Measurements from ENCODE around the gene ESYT2. TPM values are rescaled to one million over a fixed set of nuclear protein-coding genes. Genes with fewer than 3 reads are reported as not detected.

Gene ESYT2
- total and polyA plus RNA-seq, 7 donors = 27.5 to 63.4 (median 44.0) TPM

DNA sequence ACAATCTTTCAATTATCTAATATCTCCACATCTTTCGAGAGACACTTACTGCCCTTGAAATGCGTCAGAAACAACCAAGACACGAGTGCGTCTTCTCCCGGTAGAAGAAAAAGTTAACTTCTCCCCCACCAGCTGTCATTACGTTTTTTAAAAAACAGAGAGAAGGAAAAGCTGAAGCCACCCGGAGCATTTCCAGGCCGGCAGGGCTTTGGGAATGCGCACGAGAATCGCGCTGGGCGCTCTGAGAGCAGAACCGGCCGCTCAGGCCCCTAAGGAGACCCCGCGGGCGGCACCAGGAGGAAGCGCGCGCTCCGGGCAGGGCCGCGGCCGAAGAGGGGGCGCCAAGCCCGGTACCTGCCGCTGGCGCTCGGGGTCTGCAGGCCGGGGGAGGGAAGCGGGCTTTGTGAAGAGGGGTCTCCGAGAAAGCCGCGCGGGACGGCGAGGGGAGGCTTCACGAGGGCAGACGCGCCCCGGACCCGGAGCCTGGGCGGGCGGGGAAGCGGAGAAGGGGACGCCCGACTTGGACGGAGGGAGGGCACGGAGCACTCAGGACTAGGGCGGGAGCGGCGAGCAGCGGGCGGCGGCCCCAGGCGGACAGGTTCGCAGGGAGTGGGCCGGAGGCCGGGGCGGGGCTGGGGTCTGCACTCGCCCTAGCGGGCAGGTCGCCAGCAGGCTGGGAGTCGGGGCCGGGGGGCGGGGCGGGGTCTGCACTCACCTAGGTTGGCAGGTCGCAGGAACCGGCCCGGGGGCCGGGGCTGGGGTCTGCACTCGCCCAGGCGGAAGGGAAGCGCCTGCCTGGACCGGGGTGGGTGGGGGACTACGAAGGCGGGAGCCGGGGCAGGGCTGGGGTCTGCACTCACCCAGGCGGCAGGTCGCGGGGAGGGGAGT lies 932 bp downstream of the ESYT2 start:
- peak overlapping the region; percentile 85 for H3K4me3 ChIP-seq
- peaks cover 23% of the 10 kb centered on the region for H3K4me1 ChIP-seq
- TF ChIP-seq, protein P1, sequence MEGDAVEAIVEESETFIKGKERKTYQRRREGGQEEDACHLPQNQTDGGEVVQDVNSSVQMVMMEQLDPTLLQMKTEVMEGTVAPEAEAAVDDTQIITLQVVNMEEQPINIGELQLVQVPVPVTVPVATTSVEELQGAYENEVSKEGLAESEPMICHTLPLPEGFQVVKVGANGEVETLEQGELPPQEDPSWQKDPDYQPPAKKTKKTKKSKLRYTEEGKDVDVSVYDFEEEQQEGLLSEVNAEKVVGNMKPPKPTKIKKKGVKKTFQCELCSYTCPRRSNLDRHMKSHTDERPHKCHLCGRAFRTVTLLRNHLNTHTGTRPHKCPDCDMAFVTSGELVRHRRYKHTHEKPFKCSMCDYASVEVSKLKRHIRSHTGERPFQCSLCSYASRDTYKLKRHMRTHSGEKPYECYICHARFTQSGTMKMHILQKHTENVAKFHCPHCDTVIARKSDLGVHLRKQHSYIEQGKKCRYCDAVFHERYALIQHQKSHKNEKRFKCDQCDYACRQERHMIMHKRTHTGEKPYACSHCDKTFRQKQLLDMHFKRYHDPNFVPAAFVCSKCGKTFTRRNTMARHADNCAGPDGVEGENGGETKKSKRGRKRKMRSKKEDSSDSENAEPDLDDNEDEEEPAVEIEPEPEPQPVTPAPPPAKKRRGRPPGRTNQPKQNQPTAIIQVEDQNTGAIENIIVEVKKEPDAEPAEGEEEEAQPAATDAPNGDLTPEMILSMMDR (IDR thresholded peaks at IDR 0.05) = no peak
- intact Hi-C loops (cut with DNase I) = loop anchor here in 1 of 2 donors (2.0 to 5.0 kb wide), 2 partner anchors 34 to 46 kb away; no protein-coding TSS in a partner anchor
- H3K27me3 ChIP-seq (ENCODE audit: insufficient read depth in 3 of 3, low read length in 2 of 3) = no peaks in the 10 kb centered on the region
- ATAC-seq (peak; percentile 17 to 42 (median 32)), DNase-seq (peak; percentile 58 to 76)
- H3K27ac ChIP-seq = peak overlapping the region; percentile 99
- no peaks in the 10 kb centered on the region for H3K9me3 ChIP-seq
- peaks cover 0 to 12% of the 10 kb centered on the region in 2 donors for H3K36me3 ChIP-seq (ENCODE audit: insufficient read depth in 1 of 2, low read depth in 1 of 2)
- 1 to 2% (median 2%) methylated on average over 66 to 82 of the region's 82 CpGs for WGBS, 3 donors

DNA sequence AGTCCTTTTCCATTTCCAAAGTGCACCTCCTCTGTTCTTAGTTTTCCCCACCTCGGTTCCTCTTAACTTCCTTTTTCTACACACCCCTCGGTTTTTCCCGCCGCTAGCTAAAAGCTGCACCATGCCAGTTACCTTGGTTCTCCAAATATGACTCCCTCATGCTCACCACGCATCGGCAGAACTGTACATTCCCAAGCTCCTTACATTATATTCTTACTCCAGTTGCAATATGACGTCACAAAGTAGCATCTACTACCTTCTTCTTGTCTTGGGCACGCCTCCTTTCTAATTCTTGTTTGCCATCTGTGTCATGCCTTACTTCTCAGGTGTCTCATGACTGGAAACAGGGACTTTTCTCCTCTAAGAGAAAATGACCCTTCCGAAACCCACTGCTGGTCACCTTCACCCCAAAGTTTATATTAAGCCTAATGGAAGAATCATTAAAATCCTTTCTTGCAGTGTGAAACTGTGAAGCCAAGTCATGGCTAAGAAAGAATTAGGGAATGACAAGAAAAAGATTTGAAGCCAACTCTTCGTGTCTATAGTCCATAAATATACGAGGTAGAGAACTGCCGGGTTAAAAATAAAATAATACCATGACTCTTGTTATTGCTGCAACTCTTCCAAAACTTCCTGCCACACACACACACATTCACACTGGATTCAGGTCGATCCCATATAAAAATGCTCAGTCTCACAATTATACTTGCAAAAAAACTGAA lies 1.7 kb downstream of the ESYT2 start:
- H3K4me1 ChIP-seq = peaks cover 23% of the 10 kb centered on the region
- H3K9me3 ChIP-seq = no peaks in the 10 kb centered on the region
- intact Hi-C loops (cut with DNase I) = loop anchor here in 1 of 2 donors (2.0 to 5.0 kb wide), 2 partner anchors 35 to 45 kb away; no protein-coding TSS in a partner anchor
- 29 to 40% (median 34%) methylated on average over 13 of the region's 13 CpGs for WGBS, 3 donors
- H3K27me3 ChIP-seq (ENCODE audit: insufficient read depth in 3 of 3, low read length in 2 of 3) = no peaks in the 10 kb centered on the region
- peak overlapping the region; percentile 85 for H3K4me3 ChIP-seq
- peak overlapping the region; percentile 99 for H3K27ac ChIP-seq
- peaks cover 0 to 12% of the 10 kb centered on the region in 2 donors for H3K36me3 ChIP-seq (ENCODE audit: insufficient read depth in 1 of 2, low read depth in 1 of 2)
- DNase-seq = no peak
- ATAC-seq = no peak
- TF ChIP-seq, protein P1 (IDR thresholded peaks at IDR 0.05) = no peak

DNA sequence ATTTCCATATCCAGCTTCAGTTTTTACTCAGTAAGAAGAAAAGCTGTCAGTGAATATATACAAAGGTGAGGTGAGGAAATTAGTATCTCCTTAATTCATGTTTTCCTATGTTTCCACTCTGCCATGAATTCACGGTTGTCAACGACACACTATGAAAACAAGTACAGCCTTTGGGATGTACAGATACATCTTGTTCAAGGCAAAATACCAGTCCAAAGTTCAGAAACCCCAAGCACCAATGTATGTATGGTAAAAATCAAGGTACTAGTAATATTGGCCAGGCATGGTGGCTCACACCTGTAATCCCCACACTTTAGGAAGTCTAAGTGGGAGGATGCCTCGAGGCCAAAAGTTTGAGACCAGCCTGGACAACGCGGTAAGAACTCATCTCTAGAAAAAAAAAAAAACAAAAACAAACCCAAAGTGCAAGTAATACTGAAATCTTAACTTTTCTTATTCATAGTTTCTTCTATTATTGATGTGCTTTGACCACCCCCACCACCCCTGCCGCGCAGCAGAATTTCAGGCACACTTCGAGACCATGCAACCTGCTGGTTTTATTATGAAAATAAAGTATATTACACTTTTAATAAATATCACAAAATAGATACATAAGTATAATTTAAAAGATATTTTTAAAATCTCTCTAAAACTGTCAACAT lies 3.5 kb downstream of the ESYT2 start:
- no peak for ATAC-seq
- Histone ChIP-seq H3K4me1 (peaks cover 37% of the 10 kb centered on the region), H3K27ac (no peak overlapping the region), H3K36me3 (ENCODE audit: insufficient read depth in 1 of 2, low read depth in 1 of 2) (peaks cover 0 to 12% of the 10 kb centered on the region in 2 donors), H3K9me3 (no peaks in the 10 kb centered on the region), H3K4me3 (no peak overlapping the region), H3K27me3 (ENCODE audit: insufficient read depth in 3 of 3, low read length in 2 of 3) (no peaks in the 10 kb centered on the region)
- DNase-seq = no peak
- TF ChIP-seq, protein P1 (IDR thresholded peaks at IDR 0.05) = no peak
- 94 to 96% (median 96%) methylated on average over 8 of the region's 8 CpGs for WGBS, 3 donors
- intact Hi-C loops (cut with DNase I) = loop anchor here in 1 of 2 donors (5.0 kb wide), 1 partner anchor 37 kb away; no protein-coding TSS in a partner anchor

DNA sequence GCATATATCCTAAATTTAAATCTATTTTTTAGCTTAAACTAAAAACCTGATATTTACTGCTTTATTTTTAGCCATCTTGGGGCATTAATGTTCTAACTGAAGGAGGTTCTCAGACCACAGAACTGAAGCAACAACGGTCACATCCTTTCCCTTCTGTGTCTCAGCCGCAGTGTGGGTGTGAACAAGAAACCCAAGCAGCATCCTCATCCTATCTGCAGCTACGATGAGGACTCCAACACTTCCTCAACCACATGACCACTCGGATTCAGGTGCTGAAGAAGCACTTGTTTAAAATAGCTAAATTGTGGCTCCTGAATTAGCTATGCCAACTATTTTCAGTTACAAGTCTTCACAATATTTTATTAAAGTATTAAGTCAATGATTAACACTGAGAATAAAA lies 5.3 kb downstream of the ESYT2 start:
- WGBS, 3 donors = 31 to 45% (median 34%) methylated on average over 4 of the region's 4 CpGs
- Histone ChIP-seq H3K9me3 (no peaks in the 10 kb centered on the region), H3K36me3 (ENCODE audit: insufficient read depth in 1 of 2, low read depth in 1 of 2) (peaks cover 0 to 12% of the 10 kb centered on the region in 2 donors), H3K4me3 (no peak overlapping the region), H3K27me3 (ENCODE audit: insufficient read depth in 3 of 3, low read length in 2 of 3) (no peaks in the 10 kb centered on the region), H3K27ac (no peak overlapping the region), H3K4me1 (peaks cover 45% of the 10 kb centered on the region)
- DNase-seq = no peak
- TF ChIP-seq, protein P1 (IDR thresholded peaks at IDR 0.05) = no peak
- ATAC-seq = no peak
- intact Hi-C loops (cut with DNase I) = no loop called here

Data from psoas muscle (tissue), 8 donors.